Heart left ventricle (tissue), 13 donors: ENCODE results near the gene NABP2.

ENCODE experiments used
- POLR2A ChIP-seq, 2 donors: fragments of 450-650 bp; IDR thresholded peaks; one replicate each; pipeline ENCODE4 v1.6.1; 2017; ENCODE audit warnings: antibody characterized with exemption in 2 of 2, mild to moderate bottlenecking in 2 of 2, moderate library complexity in 2 of 2
- TF ChIP-seq, protein P1 (sequence below), 12 donors: fragments of 200-600 bp; sonication (generic) in 4 of 12; IDR thresholded peaks; one replicate each; pipeline versions ENCODE4 v1.5.0 to v1.8.0; 2018 to 2022; ENCODE audit warnings: antibody characterized with exemption in 12 of 12, mild to moderate bottlenecking in 5 of 12
- donor health status: ischemic (EF 13 %, LVEDD 7.1; RV severe dilation, severe dysfunction).
- donor health status: DM: no; HTN: yes; CAD: no.
- donor health status: DM: no; HTN: no; CAD: no.
- donor health status: ischemic (EF 25% LVEDD 6.9; RV normal size, moderate dysfunction).
- donor health status: ischemic (EF 25% LVEDD 5.7; RV mildly dilated, moderate dysfunction).
- donor health status: ischemic (EF 35%, LVEDD 5.7; RV mildly dilated, moderate dysfunction).
- donor health status: nonischemic (EF 11% LVEDD 7.7; RV severe dilation, severe dysfunction).
- donor health status: DM: yes; HTN: yes; CAD: no.
- donor health status: PGD.
- donor health status: ischemic (EF 29% LVEDD 5.4; RV normal size, mild dysfunction).
- donor health status: nonischemic (EF 23%, LVEDD 6.1; RV moderate dilation, normal function).

DNA sequence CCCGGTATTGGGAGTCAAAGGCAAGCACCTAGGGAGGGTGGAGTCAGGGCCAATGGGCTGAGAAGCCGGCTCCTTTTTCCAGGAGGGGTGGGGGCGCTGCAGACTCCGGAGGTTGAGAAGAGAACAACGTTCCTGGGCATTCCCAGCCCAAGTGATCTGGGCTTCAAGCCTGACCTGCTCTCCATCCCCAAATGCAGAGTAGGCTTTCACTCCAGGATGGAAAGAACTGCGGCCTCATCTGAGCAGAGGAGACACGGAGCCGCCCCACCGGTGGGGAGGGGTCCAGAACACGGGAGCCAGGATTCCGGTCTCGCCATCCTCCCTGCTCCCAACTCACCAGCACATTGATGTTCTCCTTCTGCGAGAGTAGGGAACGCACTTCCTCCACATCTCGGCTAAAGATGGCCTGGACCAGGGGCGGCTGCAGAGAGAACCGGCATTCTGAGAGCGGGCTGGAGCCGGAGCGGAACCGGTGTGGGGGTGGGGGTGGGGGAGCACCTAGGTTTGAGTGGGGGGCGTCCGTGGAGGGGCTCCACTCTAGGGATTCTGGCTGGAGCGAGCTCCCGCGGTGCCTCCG, 33.4 kb downstream of the NABP2 start:
- TF ChIP-seq, protein P1, sequence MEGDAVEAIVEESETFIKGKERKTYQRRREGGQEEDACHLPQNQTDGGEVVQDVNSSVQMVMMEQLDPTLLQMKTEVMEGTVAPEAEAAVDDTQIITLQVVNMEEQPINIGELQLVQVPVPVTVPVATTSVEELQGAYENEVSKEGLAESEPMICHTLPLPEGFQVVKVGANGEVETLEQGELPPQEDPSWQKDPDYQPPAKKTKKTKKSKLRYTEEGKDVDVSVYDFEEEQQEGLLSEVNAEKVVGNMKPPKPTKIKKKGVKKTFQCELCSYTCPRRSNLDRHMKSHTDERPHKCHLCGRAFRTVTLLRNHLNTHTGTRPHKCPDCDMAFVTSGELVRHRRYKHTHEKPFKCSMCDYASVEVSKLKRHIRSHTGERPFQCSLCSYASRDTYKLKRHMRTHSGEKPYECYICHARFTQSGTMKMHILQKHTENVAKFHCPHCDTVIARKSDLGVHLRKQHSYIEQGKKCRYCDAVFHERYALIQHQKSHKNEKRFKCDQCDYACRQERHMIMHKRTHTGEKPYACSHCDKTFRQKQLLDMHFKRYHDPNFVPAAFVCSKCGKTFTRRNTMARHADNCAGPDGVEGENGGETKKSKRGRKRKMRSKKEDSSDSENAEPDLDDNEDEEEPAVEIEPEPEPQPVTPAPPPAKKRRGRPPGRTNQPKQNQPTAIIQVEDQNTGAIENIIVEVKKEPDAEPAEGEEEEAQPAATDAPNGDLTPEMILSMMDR (IDR thresholded peaks at IDR 0.05) = no peak
- no peak for TF ChIP-seq POLR2A (IDR thresholded peaks at IDR 0.05)
